HepG2 (cell line): ENCODE measurements around the gene SLC25A11. TPM values are rescaled to one million over a fixed set of nuclear protein-coding genes. Genes with fewer than 3 reads are reported as not detected.
A peak's percentile ranks its signal among the peaks of the same experiment; 100 is the strongest.

ENCODE experiments used
- BRD4 ChIP-seq: sonication (generic); formaldehyde crosslinking; IDR thresholded peaks from 2 replicates; pipeline ENCODE4 v1.4.0; 2020; ENCODE audit warnings: missing genetic modification reagents
- DNMT3B ChIP-seq: conservative IDR thresholded peaks from 2 replicates; pipeline ENCODE4 v1.6.1; 2016; ENCODE audit warnings: missing biosample characterization, control low read depth
- FOXK2 ChIP-seq: fragments of 450-650 bp; IDR thresholded peaks from 2 replicates; pipeline ENCODE4 v1.6.1; 2016
- GFI1 ChIP-seq: sonication (generic); formaldehyde crosslinking; IDR thresholded peaks from 2 replicates; pipeline ENCODE4 v1.5.0; 2020; ENCODE audit warnings: missing genetic modification reagents, mild to moderate bottlenecking, borderline replicate concordance
- HNRNPH1 ChIP-seq: fragments of 200-400 bp; formaldehyde crosslinking; optimal IDR thresholded peaks from 2 replicates; pipeline ENCODE3; 2017; ENCODE audit warnings: mild to moderate bottlenecking, low read depth, low read length
- HNRNPUL1 ChIP-seq: fragments of 200-400 bp; formaldehyde crosslinking; IDR thresholded peaks from 2 replicates; pipeline ENCODE4 v1.6.1; 2017; ENCODE audit warnings: low read depth, mild to moderate bottlenecking, low read length, moderate library complexity
- NR2F1 ChIP-seq, 2 experiments: fragments of 450-650 bp in 1 of 2; formaldehyde crosslinking in 1 of 2; IDR thresholded peaks; 2 replicates each; pipeline versions ENCODE4 v1.5.0 to v1.6.1; 2016 to 2020; ENCODE audit warnings: mild to moderate bottlenecking in 1 of 2, missing compliant biosample characterization in 1 of 2, missing genetic modification reagents in 1 of 2, moderate library complexity in 1 of 2
- RORA ChIP-seq: sonication (generic); formaldehyde crosslinking; IDR thresholded peaks from 2 replicates; pipeline ENCODE4 v1.5.0; 2020; ENCODE audit warnings: mild to moderate bottlenecking, missing genetic modification reagents, moderate library complexity
- YEATS4 ChIP-seq: sonication (generic); formaldehyde crosslinking; IDR thresholded peaks from 2 replicates; pipeline ENCODE4 v1.4.0; 2020; ENCODE audit warnings: missing genetic modification reagents, borderline replicate concordance
- YY1 ChIP-seq: IDR thresholded peaks from 2 replicates; pipeline ENCODE4 v1.6.1; 2011; ENCODE audit warnings: low read length, low read depth, moderate library complexity, mild to moderate bottlenecking; ENCODE audit not compliant: insufficient read depth, insufficient replicate concordance
- ZNF12 ChIP-seq: sonication (generic); formaldehyde crosslinking; IDR thresholded peaks from 2 replicates; pipeline ENCODE4 v1.5.0; 2020; ENCODE audit warnings: missing genetic modification reagents
- ZNF136 ChIP-seq: sonication (generic); formaldehyde crosslinking; IDR thresholded peaks from 2 replicates; pipeline ENCODE4 v1.8.1; 2022; ENCODE audit warnings: low read depth, mild to moderate bottlenecking, moderate library complexity, missing genetic modification reagents
- ZNF382 ChIP-seq: sonication (generic); formaldehyde crosslinking; IDR thresholded peaks from 2 replicates; pipeline ENCODE4 v1.5.0; 2020; ENCODE audit warnings: missing genetic modification reagents, mild to moderate bottlenecking, borderline replicate concordance
- ZNF501 ChIP-seq: sonication (generic); formaldehyde crosslinking; IDR thresholded peaks from 2 replicates; pipeline ENCODE4 v1.5.1; 2020; ENCODE audit warnings: mild to moderate bottlenecking, moderate library complexity, missing genetic modification reagents
- ZNF678 ChIP-seq: sonication (generic); formaldehyde crosslinking; IDR thresholded peaks from 2 replicates; pipeline ENCODE4 v1.4.0; 2020; ENCODE audit warnings: mild to moderate bottlenecking, missing genetic modification reagents
- polyA plus RNA-seq, 8 experiments: library from polyadenylated mRNA; depleted of rRNA in 3 of 8; stranded (reverse) in 7 of 8; unstranded in 1 of 8; fragments of >200 nt; fragmentation: Illumina TruSeq in 4 of 8; extraction: Trizol in 4 of 8; gene quantifications; 2 replicates each; pipeline versions ENCODE4 v1.2.1 to v1.2.3, GENCODE V29; 2011 to 2016; ENCODE audit warnings: low read depth in 4 of 8, missing spikeins in 1 of 8, mixed read lengths in 1 of 8; ENCODE audit not compliant: insufficient read depth in 1 of 8
- total RNA-seq, 5 experiments: library from RNA; depleted of rRNA; stranded (reverse); fragments of >200 nt; fragmentation: Illumina TruSeq; extraction: Trizol; gene quantifications; 2 replicates each; pipeline ENCODE4 v1.2.3, GENCODE V29; 2016; ENCODE audit warnings: low read depth in 1 of 5
- TF ChIP-seq, protein P1 (sequence below): IDR thresholded peaks from 2 replicates; pipeline ENCODE4 v1.6.1; 2016; ENCODE audit warnings: low read depth
- TF ChIP-seq, protein P2 (sequence below): sonication (generic); formaldehyde crosslinking; IDR thresholded peaks from 2 replicates; pipeline ENCODE4 v1.9.0; 2021; ENCODE audit warnings: missing genetic modification reagents, borderline replicate concordance
- TF ChIP-seq, protein P3 (sequence below): sonication (generic); formaldehyde crosslinking; IDR thresholded peaks from 2 replicates; pipeline ENCODE4 v1.4.0; 2020; ENCODE audit warnings: mild to moderate bottlenecking, low read depth, missing genetic modification reagents
- TF ChIP-seq, protein P4 (sequence below): sonication (generic); formaldehyde crosslinking; IDR thresholded peaks from 2 replicates; pipeline ENCODE4 v1.4.0; 2020; ENCODE audit warnings: mild to moderate bottlenecking, missing genetic modification reagents
- TF ChIP-seq, protein P5 (sequence below): sonication (generic); formaldehyde crosslinking; IDR thresholded peaks from 2 replicates; pipeline ENCODE4 v1.4.0; 2020; ENCODE audit warnings: missing genetic modification reagents

SLC25A11 gene
- total and polyA plus RNA-seq, 2 of the 13 experiments (the other 11 are each of a cell fraction or from before 2014, with no cell fraction given) = 35.4 to 47.2 TPM

DNA sequence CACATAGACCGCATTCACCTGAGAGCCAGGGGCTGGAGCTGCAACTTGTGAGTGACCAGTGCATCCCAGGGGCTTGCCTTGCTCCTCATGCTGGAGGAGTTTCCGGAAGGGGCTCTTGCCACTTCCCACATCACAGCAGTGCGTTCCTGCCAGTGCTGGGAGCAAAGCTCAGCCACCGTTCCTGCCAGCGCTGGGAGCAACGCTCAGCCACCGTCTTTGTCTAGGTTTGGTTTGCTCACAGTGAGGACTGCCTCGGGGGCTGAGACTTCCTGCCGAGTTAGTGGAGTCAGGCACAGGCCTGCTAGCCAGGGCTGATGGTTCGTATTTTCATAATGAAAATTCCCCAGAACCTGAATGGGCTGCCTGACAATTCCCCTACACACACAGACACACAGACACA is 31.5 kb downstream of the SLC25A11 start (continued):
- TF ChIP-seq HNRNPH1 (no peak), ZNF501 (CRISPR knock-in tag) (0 out of 2 replicates have a peak, but pooled peaks have one; percentile 3), ZNF136 (CRISPR knock-in tag) (0 out of 2 replicates have a peak, but pooled peaks have one; percentile 54), ZNF678 (no peak), ZNF12 (CRISPR knock-in tag) (no peak), YEATS4 (CRISPR knock-in tag) (peak; percentile 48; the same call in 1 of the 2 replicates), GFI1 (CRISPR knock-in tag) (peak; percentile 49; the same call in 1 of the 2 replicates), NR2F1 (CRISPR knock-in tag; IDR thresholded peaks at IDR 0.05) (no peak), HNRNPUL1 (no peak), ZNF382 (CRISPR knock-in tag) (no peak), RORA (CRISPR knock-in tag) (no peak), FOXK2 (no peak), DNMT3B (no peak), YY1 (no peak), BRD4 (CRISPR knock-in tag) (peak; percentile 64; the same call in 1 of the 2 replicates)
- TF ChIP-seq, protein P1, sequence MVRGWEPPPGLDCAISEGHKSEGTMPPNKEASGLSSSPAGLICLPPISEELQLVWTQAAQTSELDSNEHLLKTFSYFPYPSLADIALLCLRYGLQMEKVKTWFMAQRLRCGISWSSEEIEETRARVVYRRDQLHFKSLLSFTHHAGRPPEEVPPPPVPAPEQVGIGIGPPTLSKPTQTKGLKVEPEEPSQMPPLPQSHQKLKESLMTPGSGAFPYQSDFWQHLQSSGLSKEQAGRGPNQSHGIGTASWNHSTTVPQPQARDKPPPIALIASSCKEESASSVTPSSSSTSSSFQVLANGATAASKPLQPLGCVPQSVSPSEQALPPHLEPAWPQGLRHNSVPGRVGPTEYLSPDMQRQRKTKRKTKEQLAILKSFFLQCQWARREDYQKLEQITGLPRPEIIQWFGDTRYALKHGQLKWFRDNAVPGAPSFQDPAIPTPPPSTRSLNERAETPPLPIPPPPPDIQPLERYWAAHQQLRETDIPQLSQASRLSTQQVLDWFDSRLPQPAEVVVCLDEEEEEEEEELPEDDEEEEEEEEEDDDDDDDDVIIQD (CRISPR knock-in tag) = peak; percentile 72; the same call in 1 of the 2 replicates
- TF ChIP-seq, protein P2, sequence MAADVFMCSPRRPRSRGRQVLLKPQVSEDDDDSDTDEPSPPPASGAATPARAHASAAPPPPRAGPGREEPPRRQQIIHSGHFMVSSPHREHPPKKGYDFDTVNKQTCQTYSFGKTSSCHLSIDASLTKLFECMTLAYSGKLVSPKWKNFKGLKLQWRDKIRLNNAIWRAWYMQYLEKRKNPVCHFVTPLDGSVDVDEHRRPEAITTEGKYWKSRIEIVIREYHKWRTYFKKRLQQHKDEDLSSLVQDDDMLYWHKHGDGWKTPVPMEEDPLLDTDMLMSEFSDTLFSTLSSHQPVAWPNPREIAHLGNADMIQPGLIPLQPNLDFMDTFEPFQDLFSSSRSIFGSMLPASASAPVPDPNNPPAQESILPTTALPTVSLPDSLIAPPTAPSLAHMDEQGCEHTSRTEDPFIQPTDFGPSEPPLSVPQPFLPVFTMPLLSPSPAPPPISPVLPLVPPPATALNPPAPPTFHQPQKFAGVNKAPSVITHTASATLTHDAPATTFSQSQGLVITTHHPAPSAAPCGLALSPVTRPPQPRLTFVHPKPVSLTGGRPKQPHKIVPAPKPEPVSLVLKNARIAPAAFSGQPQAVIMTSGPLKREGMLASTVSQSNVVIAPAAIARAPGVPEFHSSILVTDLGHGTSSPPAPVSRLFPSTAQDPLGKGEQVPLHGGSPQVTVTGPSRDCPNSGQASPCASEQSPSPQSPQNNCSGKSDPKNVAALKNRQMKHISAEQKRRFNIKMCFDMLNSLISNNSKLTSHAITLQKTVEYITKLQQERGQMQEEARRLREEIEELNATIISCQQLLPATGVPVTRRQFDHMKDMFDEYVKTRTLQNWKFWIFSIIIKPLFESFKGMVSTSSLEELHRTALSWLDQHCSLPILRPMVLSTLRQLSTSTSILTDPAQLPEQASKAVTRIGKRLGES (CRISPR knock-in tag) = no peak
- TF ChIP-seq, protein P3, sequence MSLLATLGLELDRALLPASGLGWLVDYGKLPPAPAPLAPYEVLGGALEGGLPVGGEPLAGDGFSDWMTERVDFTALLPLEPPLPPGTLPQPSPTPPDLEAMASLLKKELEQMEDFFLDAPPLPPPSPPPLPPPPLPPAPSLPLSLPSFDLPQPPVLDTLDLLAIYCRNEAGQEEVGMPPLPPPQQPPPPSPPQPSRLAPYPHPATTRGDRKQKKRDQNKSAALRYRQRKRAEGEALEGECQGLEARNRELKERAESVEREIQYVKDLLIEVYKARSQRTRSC (CRISPR knock-in tag) = no peak
- TF ChIP-seq, protein P4, sequence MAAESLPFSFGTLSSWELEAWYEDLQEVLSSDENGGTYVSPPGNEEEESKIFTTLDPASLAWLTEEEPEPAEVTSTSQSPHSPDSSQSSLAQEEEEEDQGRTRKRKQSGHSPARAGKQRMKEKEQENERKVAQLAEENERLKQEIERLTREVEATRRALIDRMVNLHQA (CRISPR knock-in tag) = no peak
- TF ChIP-seq, protein P5, sequence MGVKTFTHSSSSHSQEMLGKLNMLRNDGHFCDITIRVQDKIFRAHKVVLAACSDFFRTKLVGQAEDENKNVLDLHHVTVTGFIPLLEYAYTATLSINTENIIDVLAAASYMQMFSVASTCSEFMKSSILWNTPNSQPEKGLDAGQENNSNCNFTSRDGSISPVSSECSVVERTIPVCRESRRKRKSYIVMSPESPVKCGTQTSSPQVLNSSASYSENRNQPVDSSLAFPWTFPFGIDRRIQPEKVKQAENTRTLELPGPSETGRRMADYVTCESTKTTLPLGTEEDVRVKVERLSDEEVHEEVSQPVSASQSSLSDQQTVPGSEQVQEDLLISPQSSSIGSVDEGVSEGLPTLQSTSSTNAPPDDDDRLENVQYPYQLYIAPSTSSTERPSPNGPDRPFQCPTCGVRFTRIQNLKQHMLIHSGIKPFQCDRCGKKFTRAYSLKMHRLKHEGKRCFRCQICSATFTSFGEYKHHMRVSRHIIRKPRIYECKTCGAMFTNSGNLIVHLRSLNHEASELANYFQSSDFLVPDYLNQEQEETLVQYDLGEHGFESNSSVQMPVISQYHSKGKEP (CRISPR knock-in tag) = no peak
